GM23338 (cell line): ENCODE results near the gene SHISA9. TPM values are rescaled to one million over a fixed set of nuclear protein-coding genes. Genes with fewer than 3 reads are reported as not detected.

ENCODE experiments used
- ATAC-seq: fragments of 200-7000 bp; cut with Tn5 transposase; 3 replicates; pipeline ENCODE4 v1.9.1; 2020
- DNase-seq: peaks from one replicate; pipeline ENCODE4 v3.0.0-alpha.2; 2015; ENCODE audit warnings: low spot score
- H2AFZ ChIP-seq: fragments of 200-600 bp; sonication (generic); 2 replicates; pipeline ENCODE4 v1.8.0; 2016; ENCODE audit warnings: antibody characterized with exemption, mild to moderate bottlenecking, moderate library complexity
- H3F3A ChIP-seq: fragments of 200-600 bp; sonication (generic); replicated peaks from 2 replicates; pipeline ENCODE4 v1.8.0; 2017; ENCODE audit warnings: antibody characterized with exemption, mixed run types, low read depth
- H3K27ac ChIP-seq: fragments of 200-600 bp; sonication (generic); 2 replicates; pipeline ENCODE4 v1.6.1; 2016; ENCODE audit warnings: low read depth
- H3K27me3 ChIP-seq: fragments of 200-600 bp; sonication (generic); 2 replicates; pipeline ENCODE4 v1.8.0; 2016; ENCODE audit warnings: mild to moderate bottlenecking, mixed run types, moderate library complexity; ENCODE audit not compliant: insufficient read depth
- H3K36me3 ChIP-seq: fragments of 200-600 bp; sonication (generic); 2 replicates; pipeline ENCODE4 v1.8.0; 2016; ENCODE audit warnings: mild to moderate bottlenecking; ENCODE audit not compliant: insufficient read depth
- H3K4me1 ChIP-seq: fragments of 200-600 bp; sonication (generic); 2 replicates; pipeline ENCODE4 v1.8.0; 2016; ENCODE audit warnings: mild to moderate bottlenecking, moderate library complexity; ENCODE audit not compliant: insufficient read depth
- H3K4me2 ChIP-seq: fragments of 200-600 bp; sonication (generic); 2 replicates; pipeline ENCODE4 v1.7.1; 2017; ENCODE audit warnings: mixed run types
- H3K4me3 ChIP-seq: fragments of 200-600 bp; sonication (generic); 2 replicates; pipeline ENCODE4 v1.6.1; 2016; ENCODE audit warnings: mixed run types
- H3K79me2 ChIP-seq: fragments of 200-600 bp; sonication (generic); replicated peaks from 2 replicates; pipeline ENCODE4 v1.8.0; 2017; ENCODE audit warnings: mild to moderate bottlenecking; ENCODE audit not compliant: insufficient read depth
- H3K9me2 ChIP-seq: fragments of 200-600 bp; sonication (generic); 2 replicates; pipeline ENCODE4 v1.8.0; 2017; ENCODE audit not compliant: insufficient read depth
- H4K20me1 ChIP-seq: fragments of 200-600 bp; sonication (generic); replicated peaks from 2 replicates; pipeline ENCODE4 v1.8.0; 2017; ENCODE audit warnings: mild to moderate bottlenecking; ENCODE audit not compliant: insufficient read depth
- H3K27ac Mint-ChIP-seq: 2 replicates; pipeline ENCODE4 v1.8.0; 2020; ENCODE audit warnings: inconsistent platforms, mild to moderate bottlenecking, moderate library complexity, mixed read lengths
- H3K27me3 Mint-ChIP-seq: 3 replicates; pipeline ENCODE4 v1.8.0; 2022; ENCODE audit warnings: low read depth, mild to moderate bottlenecking, moderate library complexity, mixed read lengths, inconsistent platforms; ENCODE audit not compliant: insufficient read depth, poor library complexity
- H3K36me3 Mint-ChIP-seq: 3 replicates; pipeline ENCODE4 v1.8.0; 2021; ENCODE audit warnings: low read depth, mild to moderate bottlenecking, inconsistent platforms, moderate library complexity, mixed read lengths
- H3K4me1 Mint-ChIP-seq: 3 replicates; pipeline ENCODE4 v1.8.0; 2020; ENCODE audit warnings: mild to moderate bottlenecking, inconsistent platforms, mixed read lengths
- H3K4me3 Mint-ChIP-seq: 3 replicates; pipeline ENCODE4 v1.8.0; 2021; ENCODE audit warnings: moderate library complexity, mild to moderate bottlenecking, inconsistent platforms, mixed read lengths
- H3K9me3 Mint-ChIP-seq: 3 replicates; pipeline ENCODE4 v1.8.0; 2020; ENCODE audit warnings: moderate library complexity, mild to moderate bottlenecking, inconsistent platforms, mixed read lengths
- STAT1 ChIP-seq: IDR thresholded peaks from one replicate; pipeline ENCODE4 v1.6.1; 2016; ENCODE audit warnings: antibody characterized with exemption; ENCODE audit not compliant: unreplicated experiment
- ZNF462 ChIP-seq: fragments of 250-450 bp; sonication (Bioruptor Pico); IDR thresholded peaks from 2 replicates; pipeline ENCODE4 v1.5.0; 2020; ENCODE audit warnings: mild to moderate bottlenecking, moderate library complexity
- polyA plus RNA-seq: library from polyadenylated mRNA; unstranded; fragments of >200 nt; fragmentation: Nextera tagmentation; extraction: Ambion mirVana; gene quantifications from 2 replicates; pipeline ENCODE4 v1.2.1, GENCODE V29; 2016
- total RNA-seq: library from RNA; depleted of rRNA; stranded (reverse); fragments of >200 nt; shearing (Covaris generic); gene quantifications from 2 replicates; pipeline ENCODE4 v1.2.3, GENCODE V29; 2014

Gene SHISA9
- total and polyA plus RNA-seq, 2 experiments from 2014 or later, result 10.4 to 45.6 TPM

GRCh38 chr16:13063457-13063856, 162.1 kb downstream of the SHISA9 start (continued):
- TF ChIP-seq ZNF462, result no peak

GRCh38 chr16:13064821-13065220, 163.4 kb downstream of the SHISA9 start:
- H3K4me2 ChIP-seq, result no peak overlapping the region
- Mint-ChIP-seq H3K27me3 (peaks cover 9% of the 10 kb centered on the region), H3K9me3 (peaks cover 5% of the 10 kb centered on the region; the same call in 1 of the 3 replicates), H3K36me3 (peaks cover 17% of the 10 kb centered on the region), H3K4me3 (no peak overlapping the region), H3K4me1 (peaks cover 32% of the 10 kb centered on the region), H3K27ac (no peak overlapping the region; the same call in 1 of the 2 replicates)
- no peak overlapping the region for H3K4me3 ChIP-seq
- H3K27ac ChIP-seq, result no peak overlapping the region
- no peak for TF ChIP-seq ZNF462
- no peak for TF ChIP-seq STAT1
- no peaks in the 10 kb centered on the region for H3K27me3 ChIP-seq
- H4K20me1 ChIP-seq, result no peaks in the 10 kb centered on the region
- ATAC-seq (no peak), DNase-seq (peak; percentile 33)
- peaks cover 9% of the 10 kb centered on the region; the same call in 1 of the 2 replicates for H3K9me2 ChIP-seq
- peaks cover 34% of the 10 kb centered on the region for H3K4me1 ChIP-seq
- no peak overlapping the region for H2AFZ ChIP-seq
- H3K36me3 ChIP-seq, result no peaks in the 10 kb centered on the region
- H3F3A ChIP-seq, result peaks cover 17% of the 10 kb centered on the region
- H3K79me2 ChIP-seq, result peaks cover 48% of the 10 kb centered on the region
